IMR-90 (cell line): ENCODE results near the gene OTOGL. TPM values are rescaled to one million over a fixed set of nuclear protein-coding genes. Genes with fewer than 3 reads are reported as not detected.

Experiments
- ATAC-seq: fragments of 200-7000 bp; cut with Tn5 transposase; 2 replicates; pipeline ENCODE4 v1.9.1; 2020; ENCODE audit warnings: low read depth, mild to moderate bottlenecking, moderate library complexity
- BruUV-seq: library from RNA; stranded (reverse); fragments of 400-500 nt; replicated peaks from 2 replicates; lab custom pipeline; 2021; lab: Mats Ljungman, UMichigan
- CTCF ChIA-PET: fragments of 300-600 bp; formaldehyde crosslinking; extraction: SDS; loops from one replicate; lab custom pipeline; 2021; ENCODE audit warnings: antibody characterized with exemption; lab: Yijun Ruan, JAX
- POLR2A ChIA-PET: fragments of 300-600 bp; sonication (Branson Sonifier 250); formaldehyde crosslinking; loops from one replicate; lab custom pipeline; 2022; ENCODE audit warnings: antibody characterized with exemption; ENCODE audit not compliant: unreplicated experiment; lab: Charles Lee
- DNase-seq: peaks from one replicate; pipeline ENCODE4 v3.0.0; 2013
- H2AFZ ChIP-seq: replicated peaks from 2 replicates; pipeline ENCODE3; 2013; ENCODE audit warnings: low read length, mild to moderate bottlenecking; ENCODE audit not compliant: poor library complexity
- H2AK5ac ChIP-seq: 2 replicates; pipeline ENCODE4 v1.6.1; 2013; ENCODE audit warnings: low read depth, low read length, inconsistent platforms
- H2AK9ac ChIP-seq: replicated peaks from 2 replicates; pipeline ENCODE3; 2013; ENCODE audit warnings: mild to moderate bottlenecking, low read depth, low read length, moderate library complexity; ENCODE audit not compliant: poor library complexity
- H2BK120ac ChIP-seq: 2 replicates; pipeline ENCODE4 v1.6.1; 2013; ENCODE audit warnings: low read depth, low read length, inconsistent platforms
- H2BK15ac ChIP-seq: 3 replicates; pipeline ENCODE4 v1.6.1; 2013; ENCODE audit warnings: low read depth, low read length, inconsistent platforms
- H2BK20ac ChIP-seq: 2 replicates; pipeline ENCODE4 v1.6.1; 2013; ENCODE audit warnings: low read depth, mild to moderate bottlenecking, inconsistent platforms, low read length, moderate library complexity
- H2BK5ac ChIP-seq: 2 replicates; pipeline ENCODE4 v1.6.1; 2013; ENCODE audit warnings: mild to moderate bottlenecking, low read depth, low read length, inconsistent platforms; ENCODE audit not compliant: poor library complexity, severe bottlenecking
- H3K14ac ChIP-seq: replicated peaks from 2 replicates; pipeline ENCODE4 v1.6.1; 2013; ENCODE audit warnings: low read depth, low read length, inconsistent platforms
- H3K18ac ChIP-seq: 2 replicates; pipeline ENCODE4 v1.6.1; 2013; ENCODE audit warnings: low read depth, low read length, control low read depth
- H3K23ac ChIP-seq: 2 replicates; pipeline ENCODE4 v1.6.1; 2013; ENCODE audit warnings: low read depth, low read length, inconsistent platforms
- H3K27ac ChIP-seq: 2 replicates; pipeline ENCODE4 v1.5.1; 2013; ENCODE audit warnings: mild to moderate bottlenecking, control low read depth, low read length; ENCODE audit not compliant: insufficient read depth
- H3K27me3 ChIP-seq: 2 replicates; pipeline ENCODE4 v1.6.1; 2013; ENCODE audit warnings: low read length; ENCODE audit not compliant: control insufficient read depth, insufficient read depth
- H3K36me3 ChIP-seq: 2 replicates; pipeline ENCODE4 v1.6.1; 2013; ENCODE audit warnings: low read length, mixed read lengths; ENCODE audit not compliant: control insufficient read depth, insufficient read depth
- H3K4ac ChIP-seq: 2 replicates; pipeline ENCODE4 v1.6.1; 2013; ENCODE audit warnings: low read depth, low read length, inconsistent platforms
- H3K4me1 ChIP-seq: 2 replicates; pipeline ENCODE4 v1.6.1; 2013; ENCODE audit warnings: low read length, mixed read lengths; ENCODE audit not compliant: control insufficient read depth, insufficient read depth
- H3K4me2 ChIP-seq: 2 replicates; pipeline ENCODE4 v1.6.1; 2013; ENCODE audit warnings: low read depth, mild to moderate bottlenecking, control low read depth, low read length, moderate library complexity
- H3K4me3 ChIP-seq: 2 replicates; pipeline ENCODE4 v1.5.1; 2013; ENCODE audit warnings: low read depth, mild to moderate bottlenecking, control low read depth, low read length, moderate library complexity; ENCODE audit not compliant: insufficient read depth
- H3K56ac ChIP-seq: 2 replicates; pipeline ENCODE4 v1.6.1; 2013; ENCODE audit warnings: low read length, inconsistent platforms; ENCODE audit not compliant: insufficient read depth; ENCODE audit errors: extremely low read depth
- H3K79me1 ChIP-seq, 2 experiments: 2 replicates each; pipeline ENCODE4 v1.6.1; 2013; ENCODE audit warnings: low read length in 2 of 2, inconsistent platforms in 1 of 2, low read depth in 1 of 2
- H3K9ac ChIP-seq: 2 replicates; pipeline ENCODE4 v1.6.1; 2013; ENCODE audit warnings: low read depth, low read length, control low read depth
- H3K9me1 ChIP-seq: 2 replicates; pipeline ENCODE4 v1.6.1; 2013; ENCODE audit warnings: low read length, inconsistent platforms; ENCODE audit not compliant: insufficient read depth
- H3K9me3 ChIP-seq: 2 replicates; pipeline ENCODE4 v1.6.1; 2013; ENCODE audit warnings: low read length; ENCODE audit not compliant: control insufficient read depth, insufficient read depth
- H4K20me1 ChIP-seq: 2 replicates; pipeline ENCODE4 v1.6.1; 2013; ENCODE audit warnings: low read length, inconsistent platforms; ENCODE audit not compliant: insufficient read depth
- H4K5ac ChIP-seq: 2 replicates; pipeline ENCODE4 v1.6.1; 2013; ENCODE audit warnings: mild to moderate bottlenecking, low read depth, low read length, control low read depth
- H4K8ac ChIP-seq, 2 experiments: 2 replicates each; pipeline ENCODE4 v1.6.1; 2013; ENCODE audit warnings: low read depth in 2 of 2, low read length in 2 of 2, control low read depth in 1 of 2, inconsistent platforms in 1 of 2
- H4K91ac ChIP-seq: 2 replicates; pipeline ENCODE4 v1.6.1; 2013; ENCODE audit warnings: low read depth, low read length, inconsistent platforms; ENCODE audit not compliant: insufficient read depth
- BHLHE40 ChIP-seq: fragments of 150-350 bp; IDR thresholded peaks from 2 replicates; pipeline ENCODE4 v1.6.1; 2016; ENCODE audit warnings: mild to moderate bottlenecking, low read depth, low read length
- CEBPB ChIP-seq: IDR thresholded peaks from 2 replicates; pipeline ENCODE4 v1.6.1; 2012; ENCODE audit warnings: low read depth, low read length, improper control_type of control experiment
- CHD1 ChIP-seq: IDR thresholded peaks from 2 replicates; pipeline ENCODE4 v1.6.1; 2012; ENCODE audit warnings: low read depth, low read length, improper control_type of control experiment
- FOS ChIP-seq: fragments of 150-350 bp; IDR thresholded peaks from 2 replicates; pipeline ENCODE4 v1.6.1; 2016; ENCODE audit warnings: low read depth, low read length
- MAZ ChIP-seq: IDR thresholded peaks from 2 replicates; pipeline ENCODE4 v1.6.1; 2012; ENCODE audit warnings: low read depth, mild to moderate bottlenecking, low read length, improper control_type of control experiment, moderate library complexity, borderline replicate concordance
- NFE2L2 ChIP-seq: fragments of 150-350 bp; IDR thresholded peaks from 2 replicates; pipeline ENCODE4 v1.6.1; 2016; ENCODE audit warnings: low read depth, mild to moderate bottlenecking, low read length
- RAD21 ChIP-seq: IDR thresholded peaks from 2 replicates; pipeline ENCODE4 v1.6.1; 2012; ENCODE audit warnings: low read length, improper control_type of control experiment
- SMC3 ChIP-seq: fragments of 150-350 bp; IDR thresholded peaks from 2 replicates; pipeline ENCODE4 v1.6.1; 2016; ENCODE audit warnings: low read depth, mild to moderate bottlenecking, antibody characterized with exemption, low read length, moderate library complexity
- USF2 ChIP-seq: fragments of 150-350 bp; IDR thresholded peaks from 2 replicates; pipeline ENCODE4 v1.6.1; 2017; ENCODE audit warnings: mild to moderate bottlenecking, antibody characterized with exemption, low read length, low read depth
- WGBS, 2 experiments: methylation state at CpG; one replicate each; pipeline versions ENCODE4 v1.1.5 to v1.1.7; 2013; ENCODE audit warnings: missing lambda C conversion rate in 2 of 2; ENCODE audit not compliant: insufficient read length in 1 of 2; ENCODE audit errors: extremely low coverage in 2 of 2; 5-methylcytosine and 5-hydroxymethylcytosine counted together
- dilution Hi-C: fragments of 300-500 bp; cut with HindIII; formaldehyde crosslinking; loops from one replicate; pipeline ENCODE4 v1.14.3; 2018; ENCODE audit warnings: low sequenced_read_pairs; ENCODE audit not compliant: unreplicated experiment
- in situ Hi-C: fragments of 300-500 bp; cut with MboI; formaldehyde crosslinking; loops from 3 replicates; pipeline ENCODE4 v1.14.3; 2019; ENCODE audit warnings: low sequenced_read_pairs, inconsistent platforms, mixed read lengths
- intact Hi-C: fragments of 100-400 bp; cut with micrococcal nuclease; formaldehyde crosslinking; loops from 2 replicates; pipeline ENCODE4 v1.10.0; 2022
- polyA plus RNA-seq, 3 experiments: library from polyadenylated mRNA; depleted of rRNA; stranded (reverse); fragments of >200 nt; gene quantifications; 2 replicates each; pipeline ENCODE4 v1.2.3, GENCODE V29; 2012; ENCODE audit warnings: low replicate concordance in 1 of 3
- total RNA-seq: library from RNA; depleted of rRNA; stranded (reverse); fragments of >200 nt; gene quantifications from 2 replicates; pipeline ENCODE4 v1.2.3, GENCODE V29; 2012

Gene OTOGL
- total and polyA plus RNA-seq, 2 of the 4 experiments (the other 2 are of a cell fraction): 0.10 to 0.18 TPM

- Histone ChIP-seq H3K4me2 (no peak overlapping the region), H4K91ac (no peak overlapping the region), H4K5ac (no peak overlapping the region), H2BK20ac (no peak overlapping the region), H3K4ac (no peak overlapping the region), H3K36me3 (no peaks in the 10 kb centered on the region), H4K8ac (no peak overlapping the region), H3K18ac (no peak overlapping the region), H3K23ac (no peak overlapping the region), H3K14ac (0 out of 2 replicates have a peak overlapping the region, but pooled peaks have one; percentile 25), H2AFZ (no peak overlapping the region), H4K20me1 (no peaks in the 10 kb centered on the region), H2AK9ac (no peak overlapping the region), H2BK120ac (no peak overlapping the region), H3K4me1 (0 out of 2 replicates have a peak, but pooled peaks cover 1% of the 10 kb centered on the region), H3K9ac (no peak overlapping the region), H2AK5ac (no peak overlapping the region), H3K9me1 (no peaks in the 10 kb centered on the region), H3K27me3 (no peaks in the 10 kb centered on the region), H3K27ac (no peak overlapping the region), H2BK15ac (no peak overlapping the region), H2BK5ac (no peak overlapping the region), H3K79me1 (no peaks in the 10 kb centered on the region), H3K9me3 (no peaks in the 10 kb centered on the region), H3K56ac (no peak overlapping the region), H3K4me3 (no peak overlapping the region)
- no peak for DNase-seq
- no TSS peak for BruUV-seq
- ATAC-seq: no peak
- TF ChIP-seq RAD21: no peak
- no peak for TF ChIP-seq NFE2L2
- TF ChIP-seq FOS: no peak
- TF ChIP-seq BHLHE40: no peak
- TF ChIP-seq MAZ: no peak
- no peak for TF ChIP-seq USF2
- no peak for TF ChIP-seq SMC3
- no peak for TF ChIP-seq CHD1
- TF ChIP-seq CEBPB: no peak
- intact Hi-C loops: no loop called here
- WGBS, 2 experiments: no CpG with 5 or more reads among the region's 3 CpGs
- ChIA-PET CTCF (no interaction called here), POLR2A (no interaction called here)
- in situ Hi-C loops: no loop called here
- dilution Hi-C loops: no loop called here
Observed at GRCh38 chr12:80120994-80121393, 21.7 kb downstream of the OTOGL start.
